GM18526 (cell line): Measurements from ENCODE around the gene ITCH.

Source experiments
- POLR2A ChIP-seq: IDR thresholded peaks from 3 replicates; pipeline ENCODE4 v1.6.1; 2011; ENCODE audit not compliant: insufficient read length; ENCODE audit errors: extremely low read depth

Gene ITCH

DNA sequence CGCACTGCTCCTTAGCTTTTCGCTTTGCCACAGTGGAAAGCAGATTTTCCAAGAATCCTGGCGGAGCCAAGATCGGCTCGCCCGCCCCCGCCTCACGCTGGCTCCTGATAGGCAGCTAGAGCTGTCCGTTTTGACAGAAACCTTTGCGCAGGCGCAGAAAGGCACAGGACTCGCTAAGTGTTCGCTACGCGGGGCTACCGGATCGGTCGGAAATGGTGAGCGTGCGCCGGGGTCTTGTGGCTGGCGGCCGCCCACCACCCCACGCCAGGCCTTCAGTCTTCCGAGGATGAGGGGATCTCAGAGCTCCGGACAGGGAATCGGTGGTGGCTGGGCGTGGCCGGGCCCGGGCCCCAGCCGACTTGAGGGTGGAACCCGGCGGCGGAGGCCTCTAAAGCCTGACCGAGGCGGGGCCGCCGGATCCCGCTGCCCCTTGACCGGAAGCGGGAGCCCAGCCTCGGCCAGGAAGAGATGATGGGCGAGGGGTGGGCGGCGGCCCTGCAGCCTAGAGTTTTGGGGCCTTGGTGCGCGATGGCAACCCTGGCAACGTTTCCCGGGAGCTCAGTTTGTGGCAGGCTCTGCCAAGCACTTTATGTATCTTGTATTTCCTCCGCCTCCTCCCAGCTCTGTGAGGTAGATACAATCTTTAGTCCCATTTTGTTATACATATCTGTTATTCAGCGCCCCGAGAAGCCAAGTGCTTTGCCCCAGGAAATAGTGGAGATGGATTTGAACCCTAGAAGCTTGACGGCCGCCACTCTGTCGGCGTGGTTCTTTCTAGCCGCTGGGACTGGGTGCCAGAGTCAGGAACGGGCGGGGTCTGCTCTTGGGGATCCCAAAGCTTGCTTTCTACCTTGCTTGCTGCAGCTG lies 153.4 kb downstream of the ITCH start, which contains the start of gene DYNLRB1:
Gene DYNLRB1 (plus strand): TSS at position 176 of the 867 bp plus-strand sequence. CDS start 37 bp downstream, at position 213.
- TF ChIP-seq POLR2A = peak; percentile 78

GRCh38 chr20:34517114-34517505 lies 154.0 kb downstream of the ITCH start:
- no peak for TF ChIP-seq POLR2A

DNA sequence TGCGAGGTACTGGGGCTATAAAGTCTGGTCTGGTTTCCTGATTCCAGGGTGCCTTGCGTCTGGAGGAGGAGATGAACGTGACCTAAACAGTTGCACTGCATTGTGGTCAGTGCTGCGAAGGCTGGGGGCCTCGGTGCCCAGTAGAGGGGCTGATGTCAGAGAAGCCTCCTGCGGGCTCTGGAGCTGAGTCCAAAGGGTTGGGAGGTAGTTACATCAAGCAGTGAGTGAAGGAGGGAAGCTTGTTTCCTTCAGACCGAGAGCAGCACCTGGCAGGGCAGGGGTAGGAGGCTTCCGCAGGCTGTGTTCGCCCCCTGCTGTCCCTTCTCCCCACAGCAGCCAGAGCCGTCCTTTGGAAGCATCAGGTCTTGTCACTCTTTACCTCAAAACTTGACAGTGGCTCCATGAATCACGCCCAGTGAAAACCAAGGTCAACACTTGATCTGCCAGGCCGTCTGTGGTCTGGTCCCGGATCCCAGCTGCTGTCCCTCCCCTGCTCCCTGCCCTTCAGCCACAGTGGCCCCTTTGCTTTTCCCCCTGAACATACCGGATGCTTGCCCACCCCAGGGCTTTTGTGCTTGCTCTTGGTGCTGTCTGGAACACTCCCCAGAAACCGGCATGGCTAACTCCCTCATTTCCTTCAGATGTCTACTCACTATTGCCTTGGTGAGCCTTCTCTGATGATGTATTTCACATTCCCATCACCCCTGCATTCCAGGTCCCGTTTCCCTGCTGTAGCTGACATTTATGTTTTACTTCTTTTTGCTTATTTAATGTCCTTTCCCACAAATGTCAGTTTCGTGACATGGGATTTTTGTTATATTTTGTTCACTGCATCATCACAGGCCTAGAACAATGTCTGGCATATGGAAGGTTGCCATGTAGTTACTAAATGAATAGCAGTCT lies 160.1 kb downstream of the ITCH start:
- no peak for TF ChIP-seq POLR2A

DNA sequence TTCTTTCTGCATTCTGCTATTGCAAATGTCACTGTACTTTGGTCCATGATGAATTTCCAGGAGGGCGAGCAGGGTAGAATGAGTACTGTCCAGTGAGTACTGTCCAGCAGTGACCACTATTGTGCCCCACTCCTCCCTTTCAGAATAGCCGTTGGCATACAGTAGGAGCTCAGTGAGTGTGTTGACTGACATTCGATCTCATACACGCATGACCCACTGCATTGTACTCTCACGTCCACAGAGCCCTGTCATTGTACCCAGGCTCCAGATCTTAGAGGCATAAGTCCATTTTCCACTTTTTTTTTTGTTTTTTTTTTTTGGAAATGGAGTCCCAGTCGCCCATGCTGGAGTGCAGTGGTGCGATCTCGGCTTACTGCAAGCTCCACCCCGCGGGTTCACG lies 161.4 kb downstream of the ITCH start:
- no peak for TF ChIP-seq POLR2A

GRCh38 chr20:34525342-34525708 lies 162.3 kb downstream of the ITCH start:
- TF ChIP-seq POLR2A = no peak

DNA sequence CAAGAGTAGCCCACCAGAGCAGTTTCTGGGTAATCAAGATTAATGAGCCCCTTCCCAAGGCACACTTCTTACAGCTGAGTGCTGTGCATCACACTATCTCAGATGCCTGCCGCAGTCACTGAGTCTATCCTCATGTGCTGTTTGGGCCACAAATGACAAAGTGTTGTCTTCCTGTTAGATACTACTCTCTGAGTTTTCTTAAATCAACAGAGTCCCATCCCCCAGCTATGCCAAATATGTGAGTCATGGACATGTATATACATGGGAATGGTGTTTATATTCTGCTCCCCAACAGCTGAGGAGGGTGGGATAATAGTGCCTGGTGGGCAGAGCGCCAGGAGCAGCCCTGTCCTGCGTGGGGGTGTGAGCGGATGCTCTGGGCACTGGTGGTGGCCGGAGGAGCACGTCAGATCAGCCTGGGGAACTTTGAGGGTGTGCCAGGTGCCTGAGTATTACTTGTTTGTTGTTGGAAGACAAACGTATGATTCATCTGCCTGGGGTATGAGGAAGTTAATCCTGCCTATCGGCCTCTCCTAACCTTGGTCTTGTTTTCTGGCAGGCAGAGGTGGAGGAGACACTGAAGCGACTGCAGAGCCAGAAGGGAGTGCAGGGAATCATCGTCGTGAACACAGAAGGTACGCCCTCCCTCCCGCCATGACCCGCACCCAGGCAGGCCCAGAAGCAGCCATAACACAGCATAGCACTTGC lies 162.8 kb downstream of the ITCH start:
- no peak for TF ChIP-seq POLR2A

DNA sequence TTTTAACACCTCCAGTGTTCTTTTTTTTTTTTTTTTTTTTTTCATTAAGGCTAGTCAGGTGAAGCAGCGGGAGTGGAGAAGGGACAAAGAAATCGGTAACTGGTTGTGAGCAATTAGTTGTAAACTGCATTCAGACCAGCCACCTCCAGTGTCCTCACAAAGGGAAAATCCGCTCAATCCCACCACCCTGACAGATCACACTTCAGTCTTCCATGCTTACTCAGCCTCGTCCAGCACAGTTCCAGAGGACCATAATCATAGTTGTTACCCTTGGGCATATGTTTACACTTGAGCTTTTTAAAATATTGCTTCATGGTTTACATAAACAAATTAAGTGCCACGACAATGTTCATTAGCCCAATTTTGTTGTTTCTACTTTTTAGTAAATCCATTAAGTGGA lies 163.4 kb downstream of the ITCH start:
- TF ChIP-seq POLR2A = no peak

DNA sequence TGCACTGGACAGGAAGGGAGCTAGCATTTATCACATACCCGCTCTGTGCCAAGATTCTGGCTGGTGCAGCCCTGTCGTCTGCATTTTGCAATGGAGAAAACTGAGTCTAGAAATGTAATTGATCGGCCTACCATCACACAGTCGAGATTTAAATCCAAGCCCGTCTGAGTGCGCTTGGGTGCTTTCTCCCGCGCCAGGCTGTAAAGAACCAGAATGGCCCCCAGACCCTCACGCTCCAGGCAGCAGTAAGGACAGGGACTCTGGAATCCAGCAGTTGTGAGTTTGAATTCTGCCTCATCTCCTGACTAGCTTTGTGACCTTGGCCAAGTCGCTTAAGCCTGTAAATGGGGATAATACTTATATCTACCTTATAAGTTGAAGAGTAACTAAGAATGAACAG lies 163.9 kb downstream of the ITCH start:
- no peak for TF ChIP-seq POLR2A

DNA sequence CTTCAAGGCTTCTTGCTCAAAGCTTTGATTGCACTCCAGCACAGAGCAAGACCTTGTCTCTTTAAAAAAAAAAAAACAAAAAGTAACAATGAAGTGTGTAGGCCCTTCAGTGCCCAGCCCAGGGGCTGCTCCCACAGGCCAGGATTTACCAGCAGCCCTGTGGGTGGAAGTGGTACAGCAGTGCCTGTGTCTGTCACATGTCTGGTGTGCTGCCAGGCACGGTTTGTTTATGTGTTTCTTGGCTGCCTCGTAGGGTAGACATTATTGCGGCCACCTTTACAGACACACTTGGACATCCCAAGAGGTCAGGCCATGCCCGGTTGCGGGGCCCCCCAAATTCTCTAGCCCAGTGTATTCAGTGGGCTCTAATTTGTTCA lies 165.8 kb downstream of the ITCH start:
- TF ChIP-seq POLR2A = no peak

- TF ChIP-seq POLR2A = no peak
These were observed 166.7 kb downstream of the ITCH start for GRCh38 chr20:34529742-34530141.

DNA sequence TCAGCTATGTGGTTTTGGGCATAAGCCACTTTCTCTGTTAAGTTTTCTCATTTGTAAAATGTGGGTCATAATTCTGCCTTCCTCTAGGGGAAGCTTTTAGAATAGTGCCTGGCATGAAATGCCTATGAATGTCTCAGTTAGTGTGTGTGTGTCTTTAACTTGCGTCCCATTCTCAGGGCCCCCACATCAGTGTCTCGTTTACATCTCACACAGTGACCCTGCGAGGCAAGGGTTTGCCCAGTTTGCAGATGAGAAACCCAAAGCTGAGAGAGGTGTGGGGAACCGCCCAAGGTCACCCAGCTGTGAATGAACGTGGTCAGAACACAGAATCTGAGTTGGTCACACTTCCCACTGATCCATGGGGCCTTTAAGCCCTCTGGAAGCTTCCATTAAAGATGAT lies 167.3 kb downstream of the ITCH start:
- TF ChIP-seq POLR2A = no peak

- TF ChIP-seq POLR2A = no peak
These were observed 168.7 kb downstream of the ITCH start for GRCh38 chr20:34531608-34532265.

- no peak for TF ChIP-seq POLR2A
These were observed 169.2 kb downstream of the ITCH start for GRCh38 chr20:34532320-34532719.

- no peak for TF ChIP-seq POLR2A
These were observed 169.7 kb downstream of the ITCH start for GRCh38 chr20:34532756-34533155.
